ENCODE measurements around the gene PLCB3. TPM values are rescaled to one million over a fixed set of nuclear protein-coding genes. Genes with fewer than 3 reads are reported as not detected.

PLCB3 gene
- total RNA-seq, 4 donors from 2014 or later: 196 to 453 (median 359) TPM

DNA sequence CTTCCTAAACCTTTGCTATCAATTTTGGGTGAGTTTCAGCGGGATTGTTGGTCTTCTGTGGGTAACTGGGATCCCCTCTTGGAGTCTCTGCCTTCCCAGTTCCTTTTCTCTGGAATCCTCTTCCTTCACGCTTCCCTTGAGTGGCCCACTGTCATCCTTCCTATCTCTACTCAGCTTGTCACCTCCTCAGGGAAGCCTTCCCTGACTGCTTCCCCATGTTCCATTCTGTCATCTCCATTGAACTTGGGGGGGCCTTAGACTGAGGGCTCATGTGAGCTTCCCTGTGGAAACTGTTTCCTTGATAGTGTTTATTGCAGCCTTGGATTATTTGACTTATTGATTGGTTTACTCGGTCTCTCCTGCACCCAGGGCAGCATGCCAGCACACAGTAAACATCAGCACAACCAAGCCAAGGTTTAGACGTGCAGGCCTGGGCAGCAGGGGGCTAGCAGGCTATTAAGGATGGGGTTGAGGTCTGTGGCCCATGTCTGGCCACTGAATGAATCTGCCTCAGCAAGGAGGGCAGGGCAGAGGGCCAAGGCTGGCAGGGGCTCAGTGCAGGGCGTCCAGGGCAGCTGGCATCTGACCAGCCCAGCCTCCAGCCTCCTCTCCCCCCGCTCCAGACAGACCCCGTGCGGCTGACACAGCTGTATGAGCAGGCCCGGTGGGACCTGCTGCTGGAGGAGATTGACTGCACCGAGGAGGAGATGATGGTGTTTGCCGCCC is 32.5 kb upstream of the PLCB3 start:
- no peaks in the 10 kb centered on the region for H3K9me3 ChIP-seq
- H3K27me3 ChIP-seq: no peaks in the 10 kb centered on the region
- no peaks in the 10 kb centered on the region for H3K4me1 ChIP-seq
- DNase-seq: no peak
- peaks cover 0 to 44% (median 0%) of the 10 kb centered on the region in 3 donors for H3K36me3 ChIP-seq
- no peak overlapping the region for H3K27ac ChIP-seq
- H3K4me3 ChIP-seq: no peak overlapping the region
- TF ChIP-seq, protein P1, sequence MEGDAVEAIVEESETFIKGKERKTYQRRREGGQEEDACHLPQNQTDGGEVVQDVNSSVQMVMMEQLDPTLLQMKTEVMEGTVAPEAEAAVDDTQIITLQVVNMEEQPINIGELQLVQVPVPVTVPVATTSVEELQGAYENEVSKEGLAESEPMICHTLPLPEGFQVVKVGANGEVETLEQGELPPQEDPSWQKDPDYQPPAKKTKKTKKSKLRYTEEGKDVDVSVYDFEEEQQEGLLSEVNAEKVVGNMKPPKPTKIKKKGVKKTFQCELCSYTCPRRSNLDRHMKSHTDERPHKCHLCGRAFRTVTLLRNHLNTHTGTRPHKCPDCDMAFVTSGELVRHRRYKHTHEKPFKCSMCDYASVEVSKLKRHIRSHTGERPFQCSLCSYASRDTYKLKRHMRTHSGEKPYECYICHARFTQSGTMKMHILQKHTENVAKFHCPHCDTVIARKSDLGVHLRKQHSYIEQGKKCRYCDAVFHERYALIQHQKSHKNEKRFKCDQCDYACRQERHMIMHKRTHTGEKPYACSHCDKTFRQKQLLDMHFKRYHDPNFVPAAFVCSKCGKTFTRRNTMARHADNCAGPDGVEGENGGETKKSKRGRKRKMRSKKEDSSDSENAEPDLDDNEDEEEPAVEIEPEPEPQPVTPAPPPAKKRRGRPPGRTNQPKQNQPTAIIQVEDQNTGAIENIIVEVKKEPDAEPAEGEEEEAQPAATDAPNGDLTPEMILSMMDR (IDR thresholded peaks at IDR 0.05): no peak
- no peak for TF ChIP-seq POLR2A (IDR thresholded peaks at IDR 0.05)

DNA sequence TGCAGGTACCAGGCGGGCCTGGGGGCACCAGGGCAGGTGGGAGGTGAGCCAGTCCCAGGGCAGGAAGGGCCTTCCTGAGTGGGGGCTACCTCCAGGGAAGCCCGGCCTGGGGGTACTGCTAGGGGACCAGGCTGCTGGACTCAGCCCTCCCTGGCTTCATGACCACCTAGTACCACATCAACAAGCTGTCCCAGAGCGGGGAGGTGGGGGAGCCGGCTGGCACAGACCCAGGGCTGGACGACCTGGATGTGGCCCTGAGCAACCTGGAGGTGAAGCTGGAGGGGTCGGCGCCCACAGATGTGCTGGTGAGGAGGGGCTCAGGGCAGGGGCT is 32.0 kb upstream of the PLCB3 start:
- Histone ChIP-seq H3K4me3 (no peak overlapping the region), H3K27ac (no peak overlapping the region), H3K9me3 (no peaks in the 10 kb centered on the region), H3K36me3 (peaks cover 0 to 44% (median 0%) of the 10 kb centered on the region in 3 donors), H3K27me3 (no peaks in the 10 kb centered on the region), H3K4me1 (no peaks in the 10 kb centered on the region)
- TF ChIP-seq, protein P1 (IDR thresholded peaks at IDR 0.05): no peak
- no peak for TF ChIP-seq POLR2A (IDR thresholded peaks at IDR 0.05)
- DNase-seq: no peak

DNA sequence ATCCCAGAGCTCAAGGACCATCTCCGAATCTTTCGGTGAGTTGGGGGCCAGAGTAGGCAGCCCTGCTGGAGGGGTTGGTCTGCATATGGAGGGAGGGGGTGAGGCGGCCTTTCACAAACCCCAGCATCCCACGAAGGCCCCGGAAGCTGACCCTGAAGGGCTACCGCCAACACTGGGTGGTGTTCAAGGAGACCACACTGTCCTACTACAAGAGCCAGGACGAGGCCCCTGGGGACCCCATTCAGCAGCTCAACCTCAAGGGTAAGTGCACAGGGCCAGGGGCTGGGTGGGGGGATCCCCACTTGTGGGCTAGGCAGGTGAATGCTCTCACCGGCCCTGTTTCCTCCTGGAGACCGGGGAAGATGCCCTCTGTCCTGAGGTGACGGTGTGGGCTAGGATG is 31.6 kb upstream of the PLCB3 start:
- no peak overlapping the region for H3K4me3 ChIP-seq
- H3K4me1 ChIP-seq: peaks cover 0 to under 1% (median 0%) of the 10 kb centered on the region in 4 donors
- H3K9me3 ChIP-seq: no peaks in the 10 kb centered on the region
- H3K27me3 ChIP-seq: no peaks in the 10 kb centered on the region
- H3K36me3 ChIP-seq: peaks cover 0 to 44% (median 0%) of the 10 kb centered on the region in 3 donors
- DNase-seq: no peak
- no peak overlapping the region for H3K27ac ChIP-seq
- TF ChIP-seq, protein P1 (IDR thresholded peaks at IDR 0.05): no peak
- TF ChIP-seq POLR2A (IDR thresholded peaks at IDR 0.05): no peak

DNA sequence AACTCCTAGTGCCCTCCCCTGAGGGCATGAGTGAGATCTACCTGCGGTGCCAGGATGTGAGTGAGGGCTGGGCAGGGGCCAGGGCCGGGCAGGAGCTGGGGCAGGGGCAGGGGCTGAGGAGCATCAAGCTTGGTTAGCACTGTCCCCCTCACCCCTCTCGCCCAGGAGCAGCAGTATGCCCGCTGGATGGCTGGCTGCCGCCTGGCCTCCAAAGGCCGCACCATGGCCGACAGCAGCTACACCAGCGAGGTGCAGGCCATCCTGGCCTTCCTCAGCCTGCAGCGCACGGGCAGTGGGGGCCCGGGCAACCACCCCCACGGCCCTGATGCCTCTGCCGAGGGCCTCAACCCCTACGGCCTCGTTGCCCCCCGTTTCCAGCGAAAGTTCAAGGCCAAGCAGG is 31.1 kb upstream of the PLCB3 start:
- no peak overlapping the region for H3K27ac ChIP-seq
- no peaks in the 10 kb centered on the region for H3K27me3 ChIP-seq
- no peak overlapping the region for H3K4me3 ChIP-seq
- H3K4me1 ChIP-seq: peaks cover 0 to 6% (median 1%) of the 10 kb centered on the region in 4 donors
- TF ChIP-seq, protein P1 (IDR thresholded peaks at IDR 0.05): no peak
- no peak for TF ChIP-seq POLR2A (IDR thresholded peaks at IDR 0.05)
- no peak for DNase-seq
- no peaks in the 10 kb centered on the region for H3K9me3 ChIP-seq
- H3K36me3 ChIP-seq: peaks cover 0 to 41% (median 0%) of the 10 kb centered on the region in 3 donors

DNA sequence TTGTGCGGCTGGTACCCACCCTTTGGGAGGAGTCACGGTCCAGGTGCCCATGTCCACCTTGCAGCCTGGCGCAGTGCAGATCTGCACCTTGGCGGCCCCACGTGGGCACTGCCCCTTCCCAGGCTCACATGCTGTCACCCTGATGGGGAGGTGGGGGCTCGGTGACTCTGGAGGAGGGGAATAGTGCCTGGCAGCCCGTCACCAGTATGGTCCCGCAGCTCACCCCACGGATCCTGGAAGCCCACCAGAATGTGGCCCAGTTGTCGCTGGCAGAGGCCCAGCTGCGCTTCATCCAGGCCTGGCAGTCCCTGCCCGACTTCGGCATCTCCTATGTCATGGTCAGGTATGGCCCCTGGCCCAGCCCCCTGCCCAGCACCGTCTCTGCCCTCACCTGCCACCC is 30.5 kb upstream of the PLCB3 start:
- Histone ChIP-seq H3K27me3 (no peaks in the 10 kb centered on the region), H3K36me3 (peaks cover 0 to 38% (median 0%) of the 10 kb centered on the region in 3 donors), H3K9me3 (no peaks in the 10 kb centered on the region), H3K4me3 (no peak overlapping the region), H3K27ac (no peak overlapping the region), H3K4me1 (peaks cover 0 to 10% (median 4%) of the 10 kb centered on the region in 4 donors)
- TF ChIP-seq, protein P1 (IDR thresholded peaks at IDR 0.05): no peak
- TF ChIP-seq POLR2A (IDR thresholded peaks at IDR 0.05): no peak
- no peak for DNase-seq

All from Peyer's patch (tissue), 4 donors.